CD4-positive, alpha-beta T cell (primary cell): ENCODE results near the gene HOXC9. TPM values are rescaled to one million over a fixed set of nuclear protein-coding genes. Genes with fewer than 3 reads are reported as not detected.

Experiments
- ATAC-seq: fragments of 200-7000 bp; cut with Tn5 transposase; one replicate; pipeline ENCODE4 v1.10.0; 2022; ENCODE audit warnings: mild to moderate bottlenecking; ENCODE audit not compliant: poor library complexity
- CTCF ChIA-PET: fragments of 350-600 bp; sonication (Branson Sonifier 250); formaldehyde crosslinking; loops from one replicate; lab custom pipeline; 2021; ENCODE audit warnings: antibody characterized with exemption, inconsistent platforms; lab: Charles Lee
- POLR2A ChIA-PET: fragments of 350-600 bp; sonication (Branson Sonifier 250); formaldehyde crosslinking; loops from one replicate; lab custom pipeline; 2021; ENCODE audit warnings: antibody characterized with exemption, inconsistent platforms; lab: Charles Lee
- DNase-seq, 14 experiments: peaks; one replicate each; pipeline ENCODE4 v3.0.0-alpha.2; 2013 to 2020; ENCODE audit warnings: mixed read lengths in 2 of 14
- H3K27ac ChIP-seq, 2 donors: one replicate each; pipeline versions ENCODE4 v1.5.1 to v1.7.0; 2013; ENCODE audit warnings: low read length in 2 of 2, low read depth in 1 of 2, mild to moderate bottlenecking in 1 of 2
- H3K27me3 ChIP-seq, 2 experiments: 1 replicate in 1 of 2; 2 replicates in 1 of 2; pipeline versions ENCODE4 v1.6.1 to v1.7.0; 2013; ENCODE audit warnings: low read length in 2 of 2, control low read depth in 1 of 2, mild to moderate bottlenecking in 1 of 2, moderate library complexity in 1 of 2; ENCODE audit not compliant: insufficient read depth in 2 of 2, control insufficient read depth in 1 of 2
- H3K36me3 ChIP-seq: one replicate; pipeline ENCODE4 v1.6.1; 2013; ENCODE audit warnings: low read length, control low read depth; ENCODE audit not compliant: insufficient read depth
- H3K4me1 ChIP-seq: one replicate; pipeline ENCODE4 v1.6.1; 2013; ENCODE audit warnings: low read length, control low read depth; ENCODE audit not compliant: insufficient read depth
- H3K4me3 ChIP-seq: one replicate; pipeline ENCODE4 v1.5.1; 2013; ENCODE audit warnings: mild to moderate bottlenecking, low read length, moderate library complexity
- H3K9me3 ChIP-seq, 2 experiments: 1 replicate in 1 of 2; 2 replicates in 1 of 2; pipeline versions ENCODE4 v1.6.1 to v1.7.0; 2013; ENCODE audit warnings: low read length in 2 of 2, mild to moderate bottlenecking in 2 of 2, control low read depth in 1 of 2, moderate library complexity in 1 of 2; ENCODE audit not compliant: control insufficient read depth in 1 of 2, insufficient read depth in 1 of 2
- H3K27ac Mint-ChIP-seq: one replicate; pipeline ENCODE4 v1.8.0; 2020; ENCODE audit warnings: mixed read lengths
- H3K27me3 Mint-ChIP-seq: one replicate; pipeline ENCODE4 v1.8.0; 2021; ENCODE audit warnings: mixed read lengths
- H3K36me3 Mint-ChIP-seq: one replicate; pipeline ENCODE4 v1.8.0; 2021; ENCODE audit warnings: low read depth, mixed read lengths
- H3K4me1 Mint-ChIP-seq: one replicate; pipeline ENCODE4 v1.8.0; 2021; ENCODE audit warnings: low read depth, mixed read lengths
- H3K4me3 Mint-ChIP-seq: one replicate; pipeline ENCODE4 v1.8.0; 2020; ENCODE audit warnings: mild to moderate bottlenecking, mixed read lengths
- H3K9me3 Mint-ChIP-seq: one replicate; pipeline ENCODE4 v1.8.0; 2020; ENCODE audit warnings: mixed read lengths
- CTCF ChIP-seq: fragments of 200-600 bp; IDR thresholded peaks from one replicate; pipeline ENCODE4 v1.8.0; 2022; ENCODE audit warnings: antibody characterized with exemption, mild to moderate bottlenecking
- intact Hi-C, 2 experiments: fragments of 100-400 bp; cut with DNase I in 1 of 2; cut with micrococcal nuclease in 1 of 2; formaldehyde crosslinking; loops; one replicate each; pipeline versions ENCODE4 v1.15.1 to v1.9.0; 2023 to 2025; cut with DNase I, micrococcal nuclease
- polyA plus RNA-seq, 2 donors: library from polyadenylated mRNA; unstranded; fragments of 120-200 nt; gene quantifications; one replicate each; pipeline ENCODE4 v1.2.1, GENCODE V29; 2013
- total RNA-seq, 174 experiments: library from RNA in 2 of 174; stranded (reverse) in 2 of 174; gene quantifications; one replicate each; pipeline ENCODE4 v1.2.3 and lab custom pipeline; 2021 to 2026

HOXC9 gene
- total RNA-seq (not detected), total RNA-seq (lab: John Stamatoyannopoulos, UW) (0 to 0.20 (median 0) reads per million in 172 experiments)
- polyA plus RNA-seq (2013, experiment 1 of 2): not detected
- not detected for polyA plus RNA-seq (2013, experiment 2 of 2)

- no peak within 1 kb of the TSS for H3K27ac ChIP-seq
- CTCF ChIA-PET: interaction anchor here (0.7 to 2.0 kb wide), 4 partner anchors 32 to 208 kb away, joined by 3 to 7 read pairs (median 4); partner anchors contain the start of gene HOXC5
- peaks cover 53% of the 10 kb centered on the region for H3K4me1 ChIP-seq
- H3K36me3 Mint-ChIP-seq: no peaks in the 10 kb centered on the region
- H3K4me3 ChIP-seq: peak within 1 kb of the TSS; percentile 19
- peaks cover 100% of the 10 kb centered on the region for H3K27me3 Mint-ChIP-seq
- peaks cover 45% of the 10 kb centered on the region for H3K4me1 Mint-ChIP-seq
- intact Hi-C loops: loop anchor here in 1 of 2 experiments (10.0 kb wide), 1 partner anchor 364 kb away; the partner anchor contains the start of gene GPR84
- DNase-seq (no peak), ATAC-seq (no peak)
- no peak within 1 kb of the TSS for H3K27ac Mint-ChIP-seq
- peak within 1 kb of the TSS; percentile 67 for H3K4me3 Mint-ChIP-seq
- no peaks in the 10 kb centered on the region for H3K9me3 Mint-ChIP-seq
- POLR2A ChIA-PET: interaction anchor here (1.0 to 1.1 kb wide), 3 partner anchors 8 to 188 kb away, joined by 3 to 6 read pairs (median 3); partner anchors contain the start of genes HOXC8 and SMUG1
- H3K36me3 ChIP-seq: no peaks in the 10 kb centered on the region
- peaks cover 96 to 98% of the 10 kb centered on the region in 2 experiments for H3K27me3 ChIP-seq
- TF ChIP-seq CTCF: no peak
- peaks cover 0 to 60% of the 10 kb centered on the region in 2 experiments for H3K9me3 ChIP-seq
Measured at GRCh38 chr12:54000116-54001114, at the start of gene HOXC9. TSS of gene HOXC9 (plus strand) at chr12:54000161. CDS start at chr12:54000189, 28 bp downstream.

GRCh38 chr12:53950437-53950773 is 49.6 kb upstream of the HOXC9 start:
- Mint-ChIP-seq H3K4me1 (peaks cover 14% of the 10 kb centered on the region), H3K4me3 (peak overlapping the region; percentile 11), H3K27me3 (peaks cover 95% of the 10 kb centered on the region), H3K9me3 (no peaks in the 10 kb centered on the region), H3K36me3 (no peaks in the 10 kb centered on the region), H3K27ac (no peak overlapping the region)
- POLR2A ChIA-PET: no interaction called here
- CTCF ChIA-PET: no interaction called here
- H3K4me3 ChIP-seq: no peak overlapping the region
- no peak overlapping the region for H3K27ac ChIP-seq
- DNase-seq: no peak
- H3K27me3 ChIP-seq: peaks cover 96 to 99% of the 10 kb centered on the region in 2 experiments
- peaks cover 4 to 61% of the 10 kb centered on the region in 2 experiments for H3K9me3 ChIP-seq
- ATAC-seq: no peak
- H3K36me3 ChIP-seq: no peaks in the 10 kb centered on the region
- H3K4me1 ChIP-seq: peaks cover 30% of the 10 kb centered on the region
- TF ChIP-seq CTCF: no peak
- intact Hi-C loops: loop anchor here in 1 of 2 experiments (2.0 to 5.0 kb wide), 2 partner anchors 14 to 37 kb away; partner anchors contain the start of gene HOXC10

GRCh38 chr12:53950789-53951576 is 49.0 kb upstream of the HOXC9 start:
- H3K36me3 ChIP-seq: no peaks in the 10 kb centered on the region
- H3K27me3 Mint-ChIP-seq: peaks cover 95% of the 10 kb centered on the region
- H3K9me3 ChIP-seq: peaks cover 4 to 64% of the 10 kb centered on the region in 2 experiments
- ATAC-seq: no peak
- H3K27me3 ChIP-seq: peaks cover 96 to 99% of the 10 kb centered on the region in 2 experiments
- H3K36me3 Mint-ChIP-seq: no peaks in the 10 kb centered on the region
- H3K4me1 Mint-ChIP-seq: peaks cover 20% of the 10 kb centered on the region
- intact Hi-C loops: loop anchor here in 1 of 2 experiments (2.0 to 5.0 kb wide), 2 partner anchors 14 to 36 kb away; partner anchors contain the start of gene HOXC10
- peaks cover 35% of the 10 kb centered on the region for H3K4me1 ChIP-seq
- no peaks in the 10 kb centered on the region for H3K9me3 Mint-ChIP-seq
- no peak for DNase-seq
- no peak overlapping the region for H3K4me3 ChIP-seq
- no peak overlapping the region for H3K27ac ChIP-seq
- no peak overlapping the region for H3K4me3 Mint-ChIP-seq
- no peak overlapping the region for H3K27ac Mint-ChIP-seq
- ChIA-PET CTCF (no interaction called here), POLR2A (no interaction called here)
- TF ChIP-seq CTCF: no peak
